SK-N-SH (cell line): ENCODE results near the gene PARS2.

Source experiments
- EP300 ChIP-seq, 2 experiments: IDR thresholded peaks; 2 replicates each; pipeline versions ENCODE4 v1.4.0 to v1.6.1; 2012; ENCODE audit warnings: borderline replicate concordance in 1 of 2, low read depth in 1 of 2, low read length in 1 of 2
- FOXJ3 ChIP-seq: sonication (generic); formaldehyde crosslinking; IDR thresholded peaks from 2 replicates; pipeline ENCODE4 v1.5.1; 2020; ENCODE audit warnings: mild to moderate bottlenecking, missing genetic modification reagents
- FOXM1 ChIP-seq: IDR thresholded peaks from 2 replicates; pipeline ENCODE4 v1.4.0; 2012; ENCODE audit warnings: low read depth, mild to moderate bottlenecking
- JUND ChIP-seq: IDR thresholded peaks from 2 replicates; pipeline ENCODE4 v1.4.0; 2012
- NFIC ChIP-seq: IDR thresholded peaks from 2 replicates; pipeline ENCODE4 v1.4.0; 2012; ENCODE audit warnings: borderline replicate concordance
- POLR2AphosphoS5 ChIP-seq: IDR thresholded peaks from 2 replicates; pipeline ENCODE4 v1.6.1; 2012; ENCODE audit warnings: low read depth, low read length
- RAD21 ChIP-seq: IDR thresholded peaks from 2 replicates; pipeline ENCODE4 v1.6.1; 2012; ENCODE audit warnings: mild to moderate bottlenecking, low read length
- TAF1 ChIP-seq: IDR thresholded peaks from 2 replicates; pipeline ENCODE4 v1.6.1; 2012; ENCODE audit warnings: low read depth, mild to moderate bottlenecking, low read length, moderate library complexity, borderline replicate concordance
- TCF12 ChIP-seq: IDR thresholded peaks from 2 replicates; pipeline ENCODE4 v1.4.0; 2012
- YY1 ChIP-seq: IDR thresholded peaks from 2 replicates; pipeline ENCODE4 v1.4.0; 2012; ENCODE audit warnings: low read depth, mild to moderate bottlenecking
- TF ChIP-seq, protein P1 (sequence below): fragments of 200-600 bp; sonication (generic); IDR thresholded peaks from 2 replicates; pipeline ENCODE4 v1.6.1; 2017; ENCODE audit warnings: antibody characterized with exemption, mild to moderate bottlenecking, moderate library complexity
- TF ChIP-seq, protein P2 (sequence below): fragments of 150-350 bp; IDR thresholded peaks from 2 replicates; pipeline ENCODE4 v1.6.1; 2017; ENCODE audit warnings: antibody characterized with exemption, low read length, low read depth, borderline replicate concordance
- TF ChIP-seq, protein P3 (sequence below): IDR thresholded peaks from 2 replicates; pipeline ENCODE4; 2012

DNA sequence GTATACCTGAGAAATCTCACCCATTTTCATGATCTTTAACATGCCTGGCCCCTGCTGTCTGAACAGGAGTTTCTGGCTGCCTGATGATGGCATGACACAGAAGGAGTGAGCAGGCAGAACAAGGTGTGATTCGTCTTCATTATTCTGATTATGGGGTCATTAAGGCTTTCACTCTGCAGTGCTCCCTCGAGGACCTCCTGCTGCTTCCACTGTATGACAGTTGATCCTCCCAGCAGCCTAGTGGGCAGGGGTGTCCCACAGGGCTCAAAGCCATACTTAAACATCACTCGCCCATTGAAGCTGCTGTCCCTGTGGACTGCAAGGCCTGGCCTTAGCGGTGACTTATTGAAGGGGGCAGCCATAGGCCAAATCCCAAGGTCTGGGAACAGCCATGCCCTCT is 12.7 kb upstream of the PARS2 start:
- TF ChIP-seq TCF12 (no peak), RAD21 (no peak), EP300 (IDR thresholded peaks at IDR 0.05; ENCODE audit: borderline replicate concordance in 1 of 2, low read depth in 1 of 2, low read length in 1 of 2) (no peak), YY1 (no peak), FOXJ3 (CRISPR knock-in tag) (no peak), TAF1 (no peak), FOXM1 (no peak), NFIC (no peak), POLR2AphosphoS5 (no peak), JUND (no peak)
- TF ChIP-seq, protein P1, sequence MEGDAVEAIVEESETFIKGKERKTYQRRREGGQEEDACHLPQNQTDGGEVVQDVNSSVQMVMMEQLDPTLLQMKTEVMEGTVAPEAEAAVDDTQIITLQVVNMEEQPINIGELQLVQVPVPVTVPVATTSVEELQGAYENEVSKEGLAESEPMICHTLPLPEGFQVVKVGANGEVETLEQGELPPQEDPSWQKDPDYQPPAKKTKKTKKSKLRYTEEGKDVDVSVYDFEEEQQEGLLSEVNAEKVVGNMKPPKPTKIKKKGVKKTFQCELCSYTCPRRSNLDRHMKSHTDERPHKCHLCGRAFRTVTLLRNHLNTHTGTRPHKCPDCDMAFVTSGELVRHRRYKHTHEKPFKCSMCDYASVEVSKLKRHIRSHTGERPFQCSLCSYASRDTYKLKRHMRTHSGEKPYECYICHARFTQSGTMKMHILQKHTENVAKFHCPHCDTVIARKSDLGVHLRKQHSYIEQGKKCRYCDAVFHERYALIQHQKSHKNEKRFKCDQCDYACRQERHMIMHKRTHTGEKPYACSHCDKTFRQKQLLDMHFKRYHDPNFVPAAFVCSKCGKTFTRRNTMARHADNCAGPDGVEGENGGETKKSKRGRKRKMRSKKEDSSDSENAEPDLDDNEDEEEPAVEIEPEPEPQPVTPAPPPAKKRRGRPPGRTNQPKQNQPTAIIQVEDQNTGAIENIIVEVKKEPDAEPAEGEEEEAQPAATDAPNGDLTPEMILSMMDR = no peak
- TF ChIP-seq, protein P2, sequence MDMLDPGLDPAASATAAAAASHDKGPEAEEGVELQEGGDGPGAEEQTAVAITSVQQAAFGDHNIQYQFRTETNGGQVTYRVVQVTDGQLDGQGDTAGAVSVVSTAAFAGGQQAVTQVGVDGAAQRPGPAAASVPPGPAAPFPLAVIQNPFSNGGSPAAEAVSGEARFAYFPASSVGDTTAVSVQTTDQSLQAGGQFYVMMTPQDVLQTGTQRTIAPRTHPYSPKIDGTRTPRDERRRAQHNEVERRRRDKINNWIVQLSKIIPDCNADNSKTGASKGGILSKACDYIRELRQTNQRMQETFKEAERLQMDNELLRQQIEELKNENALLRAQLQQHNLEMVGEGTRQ = no peak
- TF ChIP-seq, protein P3, sequence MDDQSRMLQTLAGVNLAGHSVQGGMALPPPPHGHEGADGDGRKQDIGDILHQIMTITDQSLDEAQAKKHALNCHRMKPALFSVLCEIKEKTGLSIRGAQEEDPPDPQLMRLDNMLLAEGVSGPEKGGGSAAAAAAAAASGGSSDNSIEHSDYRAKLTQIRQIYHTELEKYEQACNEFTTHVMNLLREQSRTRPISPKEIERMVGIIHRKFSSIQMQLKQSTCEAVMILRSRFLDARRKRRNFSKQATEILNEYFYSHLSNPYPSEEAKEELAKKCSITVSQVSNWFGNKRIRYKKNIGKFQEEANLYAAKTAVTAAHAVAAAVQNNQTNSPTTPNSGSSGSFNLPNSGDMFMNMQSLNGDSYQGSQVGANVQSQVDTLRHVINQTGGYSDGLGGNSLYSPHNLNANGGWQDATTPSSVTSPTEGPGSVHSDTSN = no peak
